ENCODE data around the gene PQBP1. TPM values are rescaled to one million over a fixed set of nuclear protein-coding genes. Genes with fewer than 3 reads are reported as not detected.
A peak's percentile ranks its signal among the peaks of the same experiment; 100 is the strongest.

The PQBP1 gene
- total RNA-seq, 4 donors from 2014 or later, result 40.4 to 60.3 (median 48.7) TPM

GRCh38 chrX:48920718-48921104 is 23.0 kb downstream of the PQBP1 start:
- DNase-seq (ENCODE audit: low spot score in 2 of 2), result no peak

GRCh38 chrX:48923771-48924170 is 26.0 kb downstream of the PQBP1 start:
- DNase-seq (ENCODE audit: low spot score in 2 of 2), result no peak
- TF ChIP-seq POLR2A (IDR thresholded peaks at IDR 0.05) (no peak), CTCF (IDR thresholded peaks at IDR 0.05) (no peak), EP300 (IDR thresholded peaks at IDR 0.05) (no peak)
- peaks cover 0 to 11% (median 2%) of the 10 kb centered on the region in 4 donors for H3K4me1 ChIP-seq
- peaks cover 0 to 37% (median 0%) of the 10 kb centered on the region in 3 donors for H3K36me3 ChIP-seq
- WGBS, 2 donors, result 82 to 90% methylated on average over 7 to 13 of the region's 13 CpGs
- H3K4me3 ChIP-seq, result no peak overlapping the region
- no peaks in the 10 kb centered on the region for H3K9me3 ChIP-seq
- H3K27ac ChIP-seq, result no peak overlapping the region
- H3K27me3 ChIP-seq, result no peaks in the 10 kb centered on the region

More at GRCh38 chrX:48920718-48921104, 23.0 kb downstream of the PQBP1 start:
- Histone ChIP-seq H3K36me3 (peaks cover 0 to 37% (median 0%) of the 10 kb centered on the region in 3 donors), H3K27ac (peak overlapping the region in 1 of 4 donors; percentile 19), H3K27me3 (no peaks in the 10 kb centered on the region), H3K4me1 (peaks cover 0 to 24% (median 2%) of the 10 kb centered on the region in 4 donors), H3K9me3 (no peaks in the 10 kb centered on the region), H3K4me3 (no peak overlapping the region)
- TF ChIP-seq EP300 (IDR thresholded peaks at IDR 0.05), result no peak
- no peak for TF ChIP-seq POLR2A (IDR thresholded peaks at IDR 0.05)
- TF ChIP-seq CTCF (IDR thresholded peaks at IDR 0.05), result no peak
- WGBS, 2 donors, result 83 to 93% methylated on average over 3 to 4 of the region's 4 CpGs

- Histone ChIP-seq H3K4me3 (no peak overlapping the region), H3K9me3 (no peaks in the 10 kb centered on the region), H3K27me3 (no peaks in the 10 kb centered on the region), H3K36me3 (peaks cover 0 to 37% (median 0%) of the 10 kb centered on the region in 3 donors), H3K4me1 (peaks cover 0 to 11% (median 2%) of the 10 kb centered on the region in 4 donors), H3K27ac (no peak overlapping the region)
- no peak for TF ChIP-seq CTCF (IDR thresholded peaks at IDR 0.05)
- DNase-seq (ENCODE audit: low spot score in 2 of 2), result no peak
- 75 to 77% methylated on average over 5 of the region's 5 CpGs for WGBS, 2 donors
Measured at GRCh38 chrX:48924270-48924669, 26.5 kb downstream of the PQBP1 start.

- DNase-seq (ENCODE audit: low spot score in 2 of 2), result no peak
- no peaks in the 10 kb centered on the region for H3K27me3 ChIP-seq
- H3K9me3 ChIP-seq, result no peaks in the 10 kb centered on the region
- no peak for TF ChIP-seq CTCF (IDR thresholded peaks at IDR 0.05)
- TF ChIP-seq POLR2A (IDR thresholded peaks at IDR 0.05), result no peak
- TF ChIP-seq EP300 (IDR thresholded peaks at IDR 0.05), result no peak
- H3K4me1 ChIP-seq, result no peaks in the 10 kb centered on the region
- H3K27ac ChIP-seq, result no peak overlapping the region
- no peak overlapping the region for H3K4me3 ChIP-seq
- 58 to 80% methylated on average over 5 of the region's 5 CpGs for WGBS, 2 donors
- H3K36me3 ChIP-seq, result peaks cover 0 to 47% (median 0%) of the 10 kb centered on the region in 3 donors
Measured at GRCh38 chrX:48927123-48927522, 29.4 kb downstream of the PQBP1 start.

- DNase-seq (ENCODE audit: low spot score in 2 of 2), result no peak
- Histone ChIP-seq H3K27me3 (no peaks in the 10 kb centered on the region), H3K9me3 (no peaks in the 10 kb centered on the region), H3K36me3 (peaks cover 0 to 47% (median 0%) of the 10 kb centered on the region in 3 donors), H3K27ac (no peak overlapping the region), H3K4me1 (no peaks in the 10 kb centered on the region), H3K4me3 (no peak overlapping the region)
- WGBS, 2 donors, result 63 to 75% methylated on average over 2 of the region's 2 CpGs
- no peak for TF ChIP-seq EP300 (IDR thresholded peaks at IDR 0.05)
- TF ChIP-seq CTCF (IDR thresholded peaks at IDR 0.05), result no peak
- TF ChIP-seq POLR2A (IDR thresholded peaks at IDR 0.05), result no peak
Measured at GRCh38 chrX:48927736-48928382, 30.1 kb downstream of the PQBP1 start.
